ENCODE measurements around the gene DBNL. TPM values are rescaled to one million over a fixed set of nuclear protein-coding genes. Genes with fewer than 3 reads are reported as not detected.
A peak's percentile ranks its signal among the peaks of the same experiment; 100 is the strongest.

Gene DBNL
- total RNA-seq, 1 experiment from 2014 or later, result 85.5 TPM

GRCh38 chr7:44072364-44073231 lies 28.1 kb downstream of the DBNL start:
- intact Hi-C loops (cut with micrococcal nuclease; ENCODE audit: unreplicated experiment), result no loop called here
- H3K9me3 Mint-ChIP-seq (ENCODE audit: unreplicated experiment), result no peaks in the 10 kb centered on the region
- no peak overlapping the region for H3K4me3 Mint-ChIP-seq (ENCODE audit: unreplicated experiment)
- H3K4me3 ChIP-seq (ENCODE audit: low read depth, low read length), result no peak overlapping the region
- H3K27ac Mint-ChIP-seq (ENCODE audit: unreplicated experiment), result peak overlapping the region; percentile 70
- H3K27me3 Mint-ChIP-seq (ENCODE audit: insufficient read depth, unreplicated experiment), result no peaks in the 10 kb centered on the region
- CTCF ChIA-PET, result interaction anchor here (1.0 to 1.2 kb wide), 2 partner anchors 28 to 40 kb away, joined by 3 to 4 read pairs; partner anchors contain the start of gene DBNL
- POLR2A ChIA-PET, result no interaction called here
- H3K9me3 ChIP-seq, result no peaks in the 10 kb centered on the region
- BruUV-seq (replicated peaks), result no TSS peak
- TF ChIP-seq, protein P1, sequence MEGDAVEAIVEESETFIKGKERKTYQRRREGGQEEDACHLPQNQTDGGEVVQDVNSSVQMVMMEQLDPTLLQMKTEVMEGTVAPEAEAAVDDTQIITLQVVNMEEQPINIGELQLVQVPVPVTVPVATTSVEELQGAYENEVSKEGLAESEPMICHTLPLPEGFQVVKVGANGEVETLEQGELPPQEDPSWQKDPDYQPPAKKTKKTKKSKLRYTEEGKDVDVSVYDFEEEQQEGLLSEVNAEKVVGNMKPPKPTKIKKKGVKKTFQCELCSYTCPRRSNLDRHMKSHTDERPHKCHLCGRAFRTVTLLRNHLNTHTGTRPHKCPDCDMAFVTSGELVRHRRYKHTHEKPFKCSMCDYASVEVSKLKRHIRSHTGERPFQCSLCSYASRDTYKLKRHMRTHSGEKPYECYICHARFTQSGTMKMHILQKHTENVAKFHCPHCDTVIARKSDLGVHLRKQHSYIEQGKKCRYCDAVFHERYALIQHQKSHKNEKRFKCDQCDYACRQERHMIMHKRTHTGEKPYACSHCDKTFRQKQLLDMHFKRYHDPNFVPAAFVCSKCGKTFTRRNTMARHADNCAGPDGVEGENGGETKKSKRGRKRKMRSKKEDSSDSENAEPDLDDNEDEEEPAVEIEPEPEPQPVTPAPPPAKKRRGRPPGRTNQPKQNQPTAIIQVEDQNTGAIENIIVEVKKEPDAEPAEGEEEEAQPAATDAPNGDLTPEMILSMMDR (IDR thresholded peaks at IDR 0.05; ENCODE audit: insufficient read depth in 1 of 2, low read depth in 1 of 2, low read length in 1 of 2, severe bottlenecking in 1 of 2, unreplicated experiment in 1 of 2), result peak; percentile 58 to 59
- peaks cover 8% of the 10 kb centered on the region for H3K4me1 Mint-ChIP-seq (ENCODE audit: low read depth, unreplicated experiment)
- H3K27me3 ChIP-seq (replicated peaks; ENCODE audit: control insufficient read depth, insufficient read depth, low read length), result no peaks in the 10 kb centered on the region
- H3K36me3 Mint-ChIP-seq (ENCODE audit: insufficient read depth, unreplicated experiment), result peaks cover 56% of the 10 kb centered on the region
- peaks cover 3% of the 10 kb centered on the region for H3K36me3 ChIP-seq (ENCODE audit: control insufficient read depth, insufficient read depth, low read length)
- DNase-seq, result peak; percentile 65 to 71
- H3K4me1 ChIP-seq, result peaks cover 16% of the 10 kb centered on the region

- no peaks in the 10 kb centered on the region for H3K9me3 Mint-ChIP-seq (ENCODE audit: unreplicated experiment)
- Histone ChIP-seq H3K4me1 (peaks cover 16% of the 10 kb centered on the region), H3K27me3 (replicated peaks; ENCODE audit: control insufficient read depth, insufficient read depth, low read length) (no peaks in the 10 kb centered on the region), H3K4me3 (ENCODE audit: low read depth, low read length) (no peak overlapping the region), H3K36me3 (ENCODE audit: control insufficient read depth, insufficient read depth, low read length) (peaks cover 4% of the 10 kb centered on the region), H3K9me3 (no peaks in the 10 kb centered on the region)
- H3K36me3 Mint-ChIP-seq (ENCODE audit: insufficient read depth, unreplicated experiment), result peaks cover 49% of the 10 kb centered on the region
- ChIA-PET CTCF (no interaction called here), POLR2A (no interaction called here)
- no peak for DNase-seq
- no TSS peak for BruUV-seq (replicated peaks)
- H3K4me1 Mint-ChIP-seq (ENCODE audit: low read depth, unreplicated experiment), result peaks cover 8% of the 10 kb centered on the region
- peak overlapping the region; percentile 25 for H3K27ac Mint-ChIP-seq (ENCODE audit: unreplicated experiment)
- no peak overlapping the region for H3K4me3 Mint-ChIP-seq (ENCODE audit: unreplicated experiment)
- H3K27me3 Mint-ChIP-seq (ENCODE audit: insufficient read depth, unreplicated experiment), result no peaks in the 10 kb centered on the region
- TF ChIP-seq, protein P1 (IDR thresholded peaks at IDR 0.05; ENCODE audit: insufficient read depth in 1 of 2, low read depth in 1 of 2, low read length in 1 of 2, severe bottlenecking in 1 of 2, unreplicated experiment in 1 of 2), result no peak
- intact Hi-C loops (cut with micrococcal nuclease; ENCODE audit: unreplicated experiment), result no loop called here
Observed at GRCh38 chr7:44073664-44074348, 29.3 kb downstream of the DBNL start.

- Histone ChIP-seq H3K36me3 (ENCODE audit: control insufficient read depth, insufficient read depth, low read length) (peaks cover 4% of the 10 kb centered on the region), H3K4me1 (peaks cover 16% of the 10 kb centered on the region), H3K27me3 (replicated peaks; ENCODE audit: control insufficient read depth, insufficient read depth, low read length) (no peaks in the 10 kb centered on the region), H3K9me3 (no peaks in the 10 kb centered on the region), H3K4me3 (ENCODE audit: low read depth, low read length) (no peak overlapping the region)
- BruUV-seq (replicated peaks), result no TSS peak
- no peak for DNase-seq
- intact Hi-C loops (cut with micrococcal nuclease; ENCODE audit: unreplicated experiment), result no loop called here
- ChIA-PET POLR2A (no interaction called here), CTCF (no interaction called here)
- no peaks in the 10 kb centered on the region for H3K9me3 Mint-ChIP-seq (ENCODE audit: unreplicated experiment)
- H3K4me1 Mint-ChIP-seq (ENCODE audit: low read depth, unreplicated experiment), result peaks cover 8% of the 10 kb centered on the region
- TF ChIP-seq, protein P1 (IDR thresholded peaks at IDR 0.05; ENCODE audit: insufficient read depth in 1 of 2, low read depth in 1 of 2, low read length in 1 of 2, severe bottlenecking in 1 of 2, unreplicated experiment in 1 of 2), result no peak
- peaks cover 45% of the 10 kb centered on the region for H3K36me3 Mint-ChIP-seq (ENCODE audit: insufficient read depth, unreplicated experiment)
- H3K27me3 Mint-ChIP-seq (ENCODE audit: insufficient read depth, unreplicated experiment), result no peaks in the 10 kb centered on the region
- H3K4me3 Mint-ChIP-seq (ENCODE audit: unreplicated experiment), result no peak overlapping the region
- H3K27ac Mint-ChIP-seq (ENCODE audit: unreplicated experiment), result no peak overlapping the region
Observed at GRCh38 chr7:44074349-44074695, 29.8 kb downstream of the DBNL start.
